Cardiac fibroblast (primary cell): Measurements from ENCODE around the gene IL11RA.
A peak's percentile ranks its signal among the peaks of the same experiment; 100 is the strongest.

Source experiments
- DNase-seq, 2 donors: peaks; one replicate each; pipeline versions ENCODE4 v3.0.0 to v3.0.0-alpha.2; 2010; ENCODE audit warnings: low read depth in 2 of 2
- H3K4me3 ChIP-seq, 2 donors: replicated peaks in 1 of 2; 1 replicate in 1 of 2; 2 replicates in 1 of 2; pipeline ENCODE4 v1.5.1; 2011; ENCODE audit warnings: low read depth in 2 of 2, low read length in 2 of 2, mild to moderate bottlenecking in 2 of 2, moderate library complexity in 1 of 2
- CTCF ChIP-seq: IDR thresholded peaks from one replicate; pipeline ENCODE4 v1.5.1; 2011; ENCODE audit warnings: low read depth, mild to moderate bottlenecking, low read length, inconsistent platforms

The IL11RA gene

DNA sequence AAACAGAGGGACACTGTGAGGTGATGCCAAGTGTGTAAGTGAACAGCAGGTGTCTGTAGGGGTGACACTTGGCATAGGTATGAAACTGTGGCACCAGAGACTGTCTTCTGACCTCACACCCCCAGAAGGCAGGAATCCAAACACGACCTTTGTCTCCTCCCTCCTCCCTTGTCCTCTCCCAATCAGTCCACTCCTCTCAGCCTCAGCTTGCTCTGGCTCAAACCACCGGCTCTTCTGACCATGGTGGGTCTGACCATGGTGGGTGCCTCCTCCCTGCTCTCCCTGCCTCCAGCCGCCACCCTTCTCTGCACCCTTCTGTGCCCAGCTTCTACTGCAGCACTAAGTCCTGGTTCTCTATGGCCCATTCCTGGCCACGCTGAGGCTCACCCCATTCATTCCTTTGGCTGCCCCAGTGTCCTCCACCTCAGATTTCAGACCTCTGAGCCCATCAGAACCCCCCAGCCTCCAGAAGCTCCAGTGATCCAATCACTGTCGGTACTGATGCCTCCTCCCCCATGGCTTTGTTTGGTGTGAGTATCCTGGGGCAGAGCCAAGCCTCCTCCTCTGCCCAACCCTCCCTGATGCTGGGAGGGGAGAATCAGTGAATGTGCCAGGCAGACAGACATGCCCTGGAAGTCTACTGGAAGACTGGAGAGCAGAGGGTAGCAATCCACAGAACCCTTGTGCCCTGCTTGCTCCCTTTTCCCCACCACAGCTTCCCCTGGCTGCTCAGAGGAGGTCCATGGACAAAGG is 21.4 kb upstream of the IL11RA start:
- no peak for TF ChIP-seq CTCF
- no peak overlapping the region for H3K4me3 ChIP-seq
- no peak for DNase-seq

DNA sequence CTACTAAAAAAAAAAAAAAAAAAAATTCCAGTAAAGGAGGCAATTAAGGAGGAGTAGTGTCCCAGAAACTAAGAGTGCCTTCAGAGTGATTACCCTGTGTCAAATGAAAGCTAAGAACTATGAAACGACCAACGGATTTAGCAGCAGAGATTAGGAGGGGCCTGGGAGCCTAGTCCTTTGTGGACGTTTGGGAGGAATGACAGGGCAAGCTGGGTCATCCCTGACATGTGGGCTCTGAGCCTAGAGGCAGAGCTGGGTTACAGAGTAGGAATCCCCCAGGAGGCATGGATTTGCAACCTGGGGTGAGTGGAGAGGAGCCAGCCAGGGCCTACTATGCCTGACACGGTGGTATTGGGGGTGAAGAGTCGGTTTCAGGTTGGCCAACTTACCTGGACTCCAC is 18.8 kb upstream of the IL11RA start:
- no peak overlapping the region for H3K4me3 ChIP-seq
- DNase-seq, result no peak
- no peak for TF ChIP-seq CTCF

- H3K4me3 ChIP-seq, result no peak overlapping the region
- DNase-seq, result peak; percentile 69 to 75
- peak; percentile 82 for TF ChIP-seq CTCF
Measured at GRCh38 chr9:34633851-34634550, 18.0 kb upstream of the IL11RA start.

DNA sequence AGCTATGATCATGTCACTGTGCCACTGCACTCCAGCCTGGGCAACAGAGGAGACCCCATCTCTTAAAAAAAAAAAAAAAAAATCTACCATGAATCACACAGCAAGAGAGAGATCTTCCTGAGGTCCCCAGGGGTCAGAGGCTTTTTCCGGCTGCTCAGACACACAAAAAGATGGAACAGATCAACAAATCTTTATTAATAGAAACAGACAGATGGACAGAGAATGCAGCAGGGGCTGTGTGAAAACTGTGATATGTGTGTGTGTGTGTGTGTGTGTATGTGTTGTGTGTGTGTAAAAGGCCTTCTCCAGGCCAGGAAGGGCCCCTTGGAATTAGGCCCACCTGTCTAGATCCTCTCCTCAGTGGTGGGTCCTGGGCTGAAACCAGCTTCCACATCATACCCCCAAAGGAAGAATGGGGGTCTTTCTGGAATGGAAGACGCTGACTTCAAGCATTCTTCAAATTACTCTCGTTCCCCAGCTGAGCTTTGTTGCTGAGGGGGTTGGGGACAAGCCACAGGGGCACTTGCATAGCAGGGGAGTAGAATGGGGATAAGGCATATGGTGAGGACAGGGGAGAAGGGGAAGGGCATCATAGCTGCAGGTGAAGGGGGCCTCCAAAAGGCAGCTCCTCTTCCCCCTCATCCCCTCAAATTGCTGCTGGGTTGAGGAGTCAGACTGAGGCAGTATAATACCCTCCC is 17.3 kb upstream of the IL11RA start:
- no peak overlapping the region for H3K4me3 ChIP-seq
- no peak for DNase-seq
- no peak for TF ChIP-seq CTCF

DNA sequence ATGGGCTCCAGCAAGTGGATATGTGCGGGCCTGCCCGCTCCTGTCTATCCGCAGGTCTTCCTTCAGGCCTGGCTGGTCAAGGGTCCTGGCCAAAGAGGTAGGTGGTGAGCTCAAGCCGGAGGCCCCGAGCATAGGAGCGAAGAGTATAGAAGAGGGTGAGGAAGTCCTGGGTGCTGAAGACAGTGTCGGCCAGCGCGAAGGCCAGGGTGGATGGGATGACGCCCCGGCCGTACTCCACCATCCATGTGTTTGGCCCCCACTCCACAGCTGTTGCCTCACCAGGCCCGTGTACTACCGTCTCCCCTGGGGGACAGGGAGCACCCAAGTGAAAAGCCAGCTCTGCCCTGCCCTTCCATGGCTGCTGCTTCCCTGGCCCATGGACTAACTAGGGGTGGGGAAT is 16.4 kb upstream of the IL11RA start:
- TF ChIP-seq CTCF, result no peak
- no peak overlapping the region for H3K4me3 ChIP-seq
- no peak for DNase-seq

- DNase-seq, result no peak
- H3K4me3 ChIP-seq, result peak overlapping the region; percentile 77
- no peak for TF ChIP-seq CTCF
Measured at GRCh38 chr9:34636791-34637355, 15.1 kb upstream of the IL11RA start.
